Astrocyte of the spinal cord (primary cell): ENCODE results near the gene SS18L1.

Experiments used
- DNase-seq: peaks from one replicate; pipeline ENCODE4 v3.0.0; 2011; ENCODE audit warnings: low read depth, low spot score
- H3K4me3 ChIP-seq: 2 replicates; pipeline ENCODE4 v1.5.1; 2011; ENCODE audit warnings: low read depth, mild to moderate bottlenecking, low read length, moderate library complexity
- in situ Hi-C: cut with HindIII; loops from 2 replicates; pipeline ENCODE4 v1.10.0; 2017; ENCODE audit warnings: low sequenced_read_pairs
- TF ChIP-seq, protein P1 (sequence below): IDR thresholded peaks from 2 replicates; pipeline ENCODE4 v1.5.1; 2012; ENCODE audit warnings: low read depth, mild to moderate bottlenecking, low read length, inconsistent platforms

Gene SS18L1

DNA sequence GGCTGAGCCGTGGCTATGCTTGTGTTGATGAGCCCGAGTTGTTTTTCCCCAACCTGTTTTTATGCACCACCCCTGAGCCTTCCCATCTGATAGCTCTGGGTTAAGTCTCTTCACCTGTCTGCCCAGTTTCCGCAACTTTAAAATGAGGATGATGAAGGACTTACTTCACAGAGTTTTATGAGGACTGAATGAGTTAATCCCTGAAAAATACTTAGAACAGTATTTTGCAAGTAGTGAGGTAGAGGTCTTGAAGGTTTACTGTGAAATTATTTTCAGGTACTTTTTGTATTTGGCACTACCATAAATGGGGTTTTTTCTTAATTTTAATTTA, 42.5 kb downstream of the SS18L1 start:
- in situ Hi-C loops = no loop called here
- no peak for DNase-seq
- TF ChIP-seq, protein P1, sequence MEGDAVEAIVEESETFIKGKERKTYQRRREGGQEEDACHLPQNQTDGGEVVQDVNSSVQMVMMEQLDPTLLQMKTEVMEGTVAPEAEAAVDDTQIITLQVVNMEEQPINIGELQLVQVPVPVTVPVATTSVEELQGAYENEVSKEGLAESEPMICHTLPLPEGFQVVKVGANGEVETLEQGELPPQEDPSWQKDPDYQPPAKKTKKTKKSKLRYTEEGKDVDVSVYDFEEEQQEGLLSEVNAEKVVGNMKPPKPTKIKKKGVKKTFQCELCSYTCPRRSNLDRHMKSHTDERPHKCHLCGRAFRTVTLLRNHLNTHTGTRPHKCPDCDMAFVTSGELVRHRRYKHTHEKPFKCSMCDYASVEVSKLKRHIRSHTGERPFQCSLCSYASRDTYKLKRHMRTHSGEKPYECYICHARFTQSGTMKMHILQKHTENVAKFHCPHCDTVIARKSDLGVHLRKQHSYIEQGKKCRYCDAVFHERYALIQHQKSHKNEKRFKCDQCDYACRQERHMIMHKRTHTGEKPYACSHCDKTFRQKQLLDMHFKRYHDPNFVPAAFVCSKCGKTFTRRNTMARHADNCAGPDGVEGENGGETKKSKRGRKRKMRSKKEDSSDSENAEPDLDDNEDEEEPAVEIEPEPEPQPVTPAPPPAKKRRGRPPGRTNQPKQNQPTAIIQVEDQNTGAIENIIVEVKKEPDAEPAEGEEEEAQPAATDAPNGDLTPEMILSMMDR = no peak
- no peak overlapping the region for H3K4me3 ChIP-seq

DNA sequence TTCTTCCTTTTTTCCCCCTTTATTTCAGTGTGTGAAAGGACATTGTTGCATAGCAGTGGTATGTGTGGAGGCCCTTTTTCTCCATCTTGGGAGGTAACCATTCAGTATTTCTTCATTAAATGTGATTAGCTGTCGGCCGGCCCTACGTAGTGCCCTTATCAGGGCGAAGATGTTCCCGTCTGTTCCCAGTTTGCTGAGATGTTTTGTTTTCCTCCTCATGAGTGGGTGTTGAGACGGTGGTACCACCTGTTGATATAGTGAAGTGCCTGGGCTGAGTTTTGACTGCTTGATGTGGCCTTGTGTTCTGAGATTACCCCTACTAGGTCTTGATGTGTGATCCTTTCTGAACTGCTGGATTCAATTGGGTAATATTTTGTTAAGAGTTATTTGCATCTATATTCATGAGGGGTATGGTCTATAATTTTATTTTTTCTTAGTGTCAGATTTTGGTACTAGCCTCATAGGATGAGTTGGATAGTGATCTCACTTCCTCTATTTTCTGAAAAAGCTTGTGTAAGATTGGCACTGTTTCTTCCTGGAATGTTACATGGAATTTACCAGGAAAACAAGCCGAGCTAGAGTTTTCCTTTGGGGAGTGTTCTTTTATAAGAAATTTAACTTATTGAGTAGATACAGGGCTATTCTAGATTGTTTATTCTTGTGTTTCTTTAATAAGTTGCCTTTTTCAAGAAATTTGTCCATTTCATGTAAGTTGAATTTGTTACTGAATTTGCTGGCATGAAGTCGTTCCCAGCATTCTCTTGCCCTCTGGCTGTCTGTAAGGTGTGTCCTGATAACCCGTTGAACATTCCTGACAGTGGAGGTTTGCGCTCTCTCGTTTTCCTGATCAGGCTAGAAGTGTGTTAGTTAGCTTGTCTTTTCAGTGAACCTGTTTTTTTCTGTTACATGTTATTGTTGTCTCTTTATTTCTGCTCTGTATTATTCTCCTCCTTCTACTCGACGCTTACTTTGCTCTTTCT, 43.6 kb downstream of the SS18L1 start:
- TF ChIP-seq, protein P1 = no peak
- in situ Hi-C loops = no loop called here
- DNase-seq = no peak
- no peak overlapping the region for H3K4me3 ChIP-seq

DNA sequence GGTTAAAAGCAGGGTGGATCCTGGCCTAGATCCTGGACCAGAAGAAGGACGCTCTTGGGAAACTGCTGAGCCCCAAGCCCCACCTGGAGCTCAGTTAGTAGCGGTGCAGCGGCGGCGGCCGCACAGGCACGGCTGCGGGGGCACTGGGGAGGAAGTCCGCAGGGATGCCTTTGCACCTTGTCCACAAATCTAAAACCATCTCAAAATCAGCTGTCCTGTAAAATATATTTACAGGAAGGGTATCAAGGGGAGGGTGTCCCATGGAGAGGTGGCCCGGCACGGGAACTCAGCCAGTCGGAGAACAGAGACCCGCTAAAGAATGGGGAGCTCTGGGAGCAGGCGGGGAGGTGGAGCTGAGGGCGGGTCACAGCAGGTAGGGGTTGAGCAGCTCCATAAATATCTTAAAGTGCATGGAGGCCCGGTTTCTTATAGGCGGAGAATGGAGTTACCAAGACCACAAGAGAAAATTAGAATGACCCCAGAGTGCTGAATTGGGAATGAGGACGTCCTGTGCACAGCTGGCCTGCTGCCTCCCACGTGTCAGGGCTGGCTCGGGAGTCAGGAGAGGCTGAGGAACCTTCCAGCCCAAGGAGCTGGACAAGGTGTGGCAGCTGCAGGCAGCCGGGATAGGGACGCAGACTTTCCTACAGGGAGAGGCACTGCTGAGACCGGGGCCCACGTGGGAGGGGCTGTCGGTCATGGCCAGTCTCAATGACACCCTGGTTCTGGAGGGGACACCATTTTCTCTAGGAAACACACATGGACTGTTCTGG, 47.3 kb downstream of the SS18L1 start:
- TF ChIP-seq, protein P1 = no peak
- H3K4me3 ChIP-seq = no peak overlapping the region
- DNase-seq = no peak
- in situ Hi-C loops = no loop called here

DNA sequence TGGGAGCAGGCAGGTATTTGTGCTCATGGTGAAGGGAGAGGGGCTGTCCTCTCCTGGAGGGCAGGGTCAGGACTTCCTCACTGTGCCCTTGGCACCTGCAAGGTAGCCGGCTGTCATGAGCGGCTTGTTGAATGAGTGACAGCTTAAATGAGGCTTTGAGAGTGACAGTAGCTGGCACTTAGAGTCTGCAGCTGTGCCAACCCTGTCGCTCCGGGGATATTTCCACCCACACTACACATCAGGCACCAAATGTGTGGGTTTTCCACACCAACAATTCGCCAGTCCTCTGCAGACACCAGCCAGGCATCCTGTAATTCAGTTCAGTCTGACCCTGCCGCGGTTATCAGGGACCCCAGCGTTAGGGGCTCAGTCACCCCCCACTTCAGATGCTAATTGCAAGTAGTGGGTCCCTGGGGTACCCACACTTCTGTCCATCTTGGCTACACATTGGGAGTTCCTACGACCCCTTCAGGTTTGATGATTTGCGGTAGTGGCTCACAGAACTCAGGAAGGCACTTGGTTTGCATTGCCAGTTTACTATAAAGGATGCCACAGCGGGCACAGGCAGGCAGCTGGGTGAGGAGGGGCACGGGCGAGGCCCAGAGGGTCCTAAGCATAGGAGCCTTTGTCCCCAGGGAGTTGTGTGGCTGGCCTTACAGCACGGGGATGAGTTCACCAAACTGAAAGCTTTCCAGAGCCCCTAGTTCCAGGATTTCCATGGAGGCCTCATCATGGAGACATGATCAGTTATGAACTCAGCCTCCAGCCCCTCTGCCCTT, 48.4 kb downstream of the SS18L1 start:
- TF ChIP-seq, protein P1 = no peak
- no peak for DNase-seq
- no peak overlapping the region for H3K4me3 ChIP-seq
- in situ Hi-C loops = no loop called here

DNA sequence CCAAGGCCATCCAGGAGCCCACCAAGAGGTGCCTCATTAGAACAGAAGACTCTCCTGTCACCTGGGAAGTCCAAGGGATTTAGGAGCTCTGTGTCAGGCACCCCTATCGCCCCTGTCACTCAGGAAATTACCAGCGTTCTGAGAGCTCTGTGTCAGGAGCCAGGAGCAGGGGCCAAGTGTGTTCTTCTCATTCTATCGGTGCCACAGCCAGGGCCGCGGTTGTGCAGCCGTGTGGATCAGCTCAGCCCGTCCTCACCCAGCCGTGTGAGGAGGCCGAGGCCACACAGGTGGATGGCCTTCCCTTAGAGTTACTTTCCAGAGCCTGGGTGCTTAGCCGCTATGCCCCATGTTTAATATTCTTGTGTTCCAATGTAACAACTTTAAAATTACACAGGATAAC, 49.1 kb downstream of the SS18L1 start:
- no peak overlapping the region for H3K4me3 ChIP-seq
- in situ Hi-C loops = no loop called here
- TF ChIP-seq, protein P1 = no peak
- DNase-seq = no peak
